Measurements from ENCODE around the gene UBE3D. TPM values are rescaled to one million over a fixed set of nuclear protein-coding genes. Genes with fewer than 3 reads are reported as not detected.
"Not testable (repeated sequence)": the region's sequence is repeated elsewhere in the genome, so short reads cannot be mapped to it uniquely, and the experiment has no call there.

The UBE3D gene
- total RNA-seq, 2 experiments from 2014 or later: 4.4 to 5.0 TPM

- CTCF ChIA-PET: no interaction called here
Observed at GRCh38 chr6:82904257-82904656, 161.4 kb downstream of the UBE3D start.

GRCh38 chr6:82902290-82902689 lies 163.4 kb downstream of the UBE3D start:
- POLR2A ChIA-PET: no interaction called here
- Mint-ChIP-seq H3K4me3 (no peak overlapping the region), H3K36me3 (ENCODE audit: low read depth) (no peaks in the 10 kb centered on the region), H3K9me3 (ENCODE audit: insufficient read depth) (no peaks in the 10 kb centered on the region), H3K4me1 (ENCODE audit: low read depth) (no peaks in the 10 kb centered on the region), H3K27me3 (ENCODE audit: low read depth) (no peaks in the 10 kb centered on the region), H3K27ac (no peak overlapping the region)
- CTCF ChIA-PET: no interaction called here
- no peak for DNase-seq
- no peak for ATAC-seq

More at GRCh38 chr6:82904257-82904656, 161.4 kb downstream of the UBE3D start:
- H3K27me3 Mint-ChIP-seq (ENCODE audit: low read depth): no peaks in the 10 kb centered on the region
- no peak overlapping the region for H3K4me3 Mint-ChIP-seq
- H3K4me1 Mint-ChIP-seq (ENCODE audit: low read depth): no peaks in the 10 kb centered on the region
- POLR2A ChIA-PET: no interaction called here
- no peaks in the 10 kb centered on the region for H3K9me3 Mint-ChIP-seq (ENCODE audit: insufficient read depth)
- H3K36me3 Mint-ChIP-seq (ENCODE audit: low read depth): no peaks in the 10 kb centered on the region
- no peak overlapping the region for H3K27ac Mint-ChIP-seq
- ATAC-seq (no peak), DNase-seq (no peak)

DNA sequence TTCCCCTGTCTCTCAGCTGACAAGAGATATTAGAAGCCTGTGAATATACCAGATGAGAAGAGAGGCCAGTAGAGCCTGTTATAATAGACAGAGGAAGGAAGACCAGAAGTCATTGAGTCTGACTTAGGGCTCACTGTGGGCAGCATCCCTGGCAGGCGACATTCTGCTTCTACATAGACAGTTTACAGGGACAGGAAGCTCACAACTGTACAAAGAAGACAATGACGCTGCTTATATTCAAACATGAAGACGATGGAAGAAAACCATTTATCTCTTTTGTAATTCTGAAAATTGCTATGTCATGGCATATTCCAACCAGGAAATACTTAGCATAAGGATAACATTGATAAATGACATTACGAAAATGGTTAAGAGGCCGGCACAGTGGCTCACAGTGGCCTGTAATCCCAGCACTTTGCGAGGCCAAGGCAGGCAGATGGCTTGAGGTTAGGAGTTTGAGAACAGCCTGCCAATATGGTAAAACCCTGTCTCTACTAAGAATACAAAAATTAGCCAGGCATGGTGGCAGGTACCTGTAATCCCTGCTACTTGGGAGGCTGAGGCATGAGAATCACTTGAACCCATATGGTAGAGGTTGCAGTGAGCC lies 170.9 kb downstream of the UBE3D start:
- ATAC-seq (no peak), DNase-seq (no peak)
- Mint-ChIP-seq H3K27ac (no peak overlapping the region), H3K9me3 (ENCODE audit: insufficient read depth) (no peaks in the 10 kb centered on the region), H3K27me3 (ENCODE audit: low read depth) (no peaks in the 10 kb centered on the region), H3K36me3 (ENCODE audit: low read depth) (no peaks in the 10 kb centered on the region), H3K4me1 (ENCODE audit: low read depth) (no peaks in the 10 kb centered on the region), H3K4me3 (no peak overlapping the region)
- CTCF ChIA-PET: no interaction called here
- POLR2A ChIA-PET: no interaction called here

DNA sequence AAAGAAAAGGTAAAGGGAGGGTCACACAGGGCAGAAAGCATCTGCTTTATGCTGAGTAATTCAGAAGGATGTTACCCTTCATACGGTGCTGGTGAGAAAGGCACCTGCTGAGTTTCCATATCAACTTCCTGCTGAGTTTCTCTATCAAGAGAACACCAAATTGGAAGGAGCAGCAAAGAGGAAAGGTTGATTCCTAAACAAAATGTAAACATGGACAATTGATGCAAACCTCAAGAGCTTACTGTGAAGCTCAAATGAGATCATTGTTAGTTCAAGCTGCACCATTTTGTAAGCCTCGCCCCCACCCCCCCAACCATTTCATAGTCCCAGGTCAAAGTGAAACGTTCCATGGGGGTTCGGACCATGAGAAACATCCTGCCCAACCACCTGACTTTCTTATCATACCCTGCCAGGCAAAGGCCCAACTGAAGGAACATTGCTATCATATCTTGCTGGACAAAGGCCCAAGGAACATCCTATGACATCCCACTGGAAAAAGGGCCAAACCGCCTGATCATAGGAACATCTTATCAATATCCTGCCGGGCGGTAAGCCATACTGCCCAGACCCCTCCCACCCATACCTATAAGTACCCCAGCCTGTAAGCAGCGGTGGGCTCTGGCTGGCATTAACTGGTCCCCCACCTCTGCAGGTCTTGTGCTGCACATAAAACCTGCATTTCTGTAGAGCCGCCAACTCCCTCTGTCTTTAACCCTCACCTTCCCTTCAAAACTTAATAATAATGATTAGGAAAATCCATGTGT lies 171.6 kb downstream of the UBE3D start:
- Mint-ChIP-seq H3K36me3 (ENCODE audit: low read depth) (no peaks in the 10 kb centered on the region), H3K27ac (no peak overlapping the region), H3K9me3 (ENCODE audit: insufficient read depth) (no peaks in the 10 kb centered on the region), H3K4me1 (ENCODE audit: low read depth) (no peaks in the 10 kb centered on the region), H3K4me3 (no peak overlapping the region), H3K27me3 (ENCODE audit: low read depth) (no peaks in the 10 kb centered on the region)
- no peak for DNase-seq
- no peak for ATAC-seq
- ChIA-PET POLR2A (no interaction called here), CTCF (no interaction called here)

- H3K9me3 Mint-ChIP-seq (ENCODE audit: insufficient read depth); CTCF ChIA-PET; ATAC-seq; POLR2A ChIA-PET; H3K4me3 Mint-ChIP-seq; H3K27me3 Mint-ChIP-seq (ENCODE audit: low read depth); DNase-seq; H3K36me3 Mint-ChIP-seq (ENCODE audit: low read depth); H3K27ac Mint-ChIP-seq; H3K4me1 Mint-ChIP-seq (ENCODE audit: low read depth): not testable (repeated sequence)
Observed at GRCh38 chr6:82891503-82891902, 174.1 kb downstream of the UBE3D start.

DNA sequence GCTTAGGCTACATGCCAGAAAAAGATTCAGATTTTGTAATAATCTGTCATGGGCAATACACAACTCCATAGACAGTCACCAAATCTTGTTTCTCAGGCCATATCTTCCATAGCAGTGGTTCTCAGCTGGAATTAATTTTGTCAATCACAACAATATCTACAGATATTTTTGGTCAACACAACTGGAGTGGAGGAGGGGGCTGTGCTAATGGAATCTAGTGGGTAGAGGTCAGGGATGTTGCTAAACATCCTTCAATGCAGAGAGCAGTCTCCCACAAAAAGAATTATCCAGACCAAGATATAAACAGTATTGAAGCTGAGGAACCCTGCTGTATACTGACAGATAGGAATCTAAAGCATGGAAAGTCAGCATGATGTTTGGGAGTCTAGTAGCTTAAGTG lies 174.6 kb downstream of the UBE3D start:
- Mint-ChIP-seq H3K27me3 (ENCODE audit: low read depth) (no peaks in the 10 kb centered on the region), H3K4me3 (no peak overlapping the region), H3K36me3 (ENCODE audit: low read depth) (no peaks in the 10 kb centered on the region), H3K9me3 (ENCODE audit: insufficient read depth) (no peaks in the 10 kb centered on the region), H3K27ac (no peak overlapping the region), H3K4me1 (ENCODE audit: low read depth) (no peaks in the 10 kb centered on the region)
- POLR2A ChIA-PET: no interaction called here
- CTCF ChIA-PET: no interaction called here
- DNase-seq (no peak), ATAC-seq (no peak)

DNA sequence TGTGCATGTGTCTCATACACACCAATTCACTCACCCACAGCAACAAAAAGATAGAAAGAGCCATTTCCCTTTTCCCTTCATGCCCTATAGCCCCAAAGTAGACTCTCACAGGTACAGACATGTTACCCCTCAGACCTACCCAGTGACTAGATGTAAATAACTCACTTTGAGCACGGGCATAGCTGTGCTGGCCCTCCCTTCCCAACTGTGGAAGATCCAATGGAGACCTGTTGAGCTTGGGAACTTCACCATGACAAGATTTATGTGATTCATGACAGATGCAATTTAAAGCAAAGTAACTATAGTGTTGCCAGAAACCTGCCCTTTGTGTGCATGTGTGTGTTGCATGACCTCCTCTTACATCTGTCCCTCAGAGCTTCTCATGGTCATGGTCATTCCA lies 175.4 kb downstream of the UBE3D start:
- Mint-ChIP-seq H3K36me3 (ENCODE audit: low read depth) (no peaks in the 10 kb centered on the region), H3K9me3 (ENCODE audit: insufficient read depth) (no peaks in the 10 kb centered on the region), H3K4me1 (ENCODE audit: low read depth) (no peaks in the 10 kb centered on the region), H3K27me3 (ENCODE audit: low read depth) (peaks cover under 1% of the 10 kb centered on the region), H3K27ac (no peak overlapping the region), H3K4me3 (no peak overlapping the region)
- ChIA-PET POLR2A (no interaction called here), CTCF (no interaction called here)
- no peak for ATAC-seq
- DNase-seq: no peak

GRCh38 chr6:82889143-82889542 lies 176.5 kb downstream of the UBE3D start:
- Mint-ChIP-seq H3K9me3 (ENCODE audit: insufficient read depth) (no peaks in the 10 kb centered on the region), H3K27ac (no peak overlapping the region), H3K36me3 (ENCODE audit: low read depth) (no peaks in the 10 kb centered on the region), H3K27me3 (ENCODE audit: low read depth) (peaks cover 2% of the 10 kb centered on the region), H3K4me1 (ENCODE audit: low read depth) (no peaks in the 10 kb centered on the region), H3K4me3 (no peak overlapping the region)
- no peak for ATAC-seq
- CTCF ChIA-PET: no interaction called here
- no peak for DNase-seq
- POLR2A ChIA-PET: no interaction called here

DNA sequence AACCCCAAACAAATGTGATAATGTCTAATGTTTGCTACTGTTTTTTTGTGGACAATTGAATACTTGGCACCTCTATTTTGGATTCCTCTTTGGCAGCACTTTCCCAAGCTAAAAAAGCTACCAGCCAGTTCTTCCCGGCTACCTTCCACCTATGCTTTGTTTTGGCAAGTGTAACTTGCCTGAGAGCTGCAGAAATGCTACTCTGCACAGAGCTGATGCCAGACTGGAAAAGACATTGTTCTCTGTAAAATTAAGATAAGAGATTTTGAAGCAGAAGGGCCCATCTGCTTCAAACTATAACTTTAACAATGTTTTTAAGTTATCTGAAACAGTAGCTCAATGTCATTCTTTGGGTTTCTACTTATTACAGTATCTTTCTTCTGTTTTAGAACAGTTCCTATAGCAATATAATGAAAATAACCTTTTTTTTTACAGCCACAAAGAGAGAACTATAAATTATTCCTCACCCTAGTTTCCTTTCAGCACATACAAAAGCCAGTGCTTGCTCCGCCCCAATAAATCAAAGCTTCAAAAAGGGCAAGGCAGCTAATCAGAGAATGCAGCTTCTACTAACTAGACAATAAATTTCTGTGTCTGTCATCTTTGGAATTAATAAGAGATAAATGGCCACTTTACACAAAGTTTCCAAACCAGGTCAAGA lies 183.1 kb downstream of the UBE3D start:
- no peak overlapping the region for H3K27ac Mint-ChIP-seq
- no peak for ATAC-seq
- peaks cover 8% of the 10 kb centered on the region for H3K27me3 Mint-ChIP-seq (ENCODE audit: low read depth)
- H3K4me1 Mint-ChIP-seq (ENCODE audit: low read depth): no peaks in the 10 kb centered on the region
- no peaks in the 10 kb centered on the region for H3K36me3 Mint-ChIP-seq (ENCODE audit: low read depth)
- ChIA-PET CTCF (no interaction called here), POLR2A (no interaction called here)
- H3K4me3 Mint-ChIP-seq: no peak overlapping the region
- DNase-seq: no peak
- H3K9me3 Mint-ChIP-seq (ENCODE audit: insufficient read depth): no peaks in the 10 kb centered on the region

- ChIA-PET CTCF (no interaction called here), POLR2A (no interaction called here)
- Mint-ChIP-seq H3K4me3 (no peak overlapping the region), H3K36me3 (ENCODE audit: low read depth) (no peaks in the 10 kb centered on the region), H3K4me1 (ENCODE audit: low read depth) (no peaks in the 10 kb centered on the region), H3K9me3 (ENCODE audit: insufficient read depth) (no peaks in the 10 kb centered on the region), H3K27me3 (ENCODE audit: low read depth) (peaks cover 8% of the 10 kb centered on the region), H3K27ac (no peak overlapping the region)
- ATAC-seq (no peak), DNase-seq (no peak)
Observed at GRCh38 chr6:82881519-82881918, 184.1 kb downstream of the UBE3D start.

DNA sequence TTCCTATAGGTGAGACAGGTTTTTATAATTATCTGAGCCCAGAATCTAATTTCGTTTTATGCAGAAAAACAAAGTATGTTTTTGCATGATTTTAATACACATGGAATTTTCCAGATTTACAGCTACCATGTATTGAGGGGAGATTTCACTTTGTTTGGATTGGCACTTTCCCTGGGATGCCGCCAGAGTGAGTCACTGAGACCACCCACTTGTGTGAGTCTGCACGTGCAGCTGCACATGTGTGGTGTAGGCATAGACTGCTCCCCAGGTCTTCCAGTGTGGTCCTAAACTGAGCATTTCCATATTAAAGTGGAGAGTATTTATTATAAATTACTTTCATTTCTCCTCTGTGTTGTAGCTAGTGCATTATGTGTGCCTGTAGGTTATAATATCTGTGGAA lies 186.8 kb downstream of the UBE3D start:
- no peak for DNase-seq
- no peak overlapping the region for H3K27ac Mint-ChIP-seq
- H3K4me1 Mint-ChIP-seq (ENCODE audit: low read depth): no peaks in the 10 kb centered on the region
- no peak overlapping the region for H3K4me3 Mint-ChIP-seq
- no peaks in the 10 kb centered on the region for H3K36me3 Mint-ChIP-seq (ENCODE audit: low read depth)
- no peaks in the 10 kb centered on the region for H3K9me3 Mint-ChIP-seq (ENCODE audit: insufficient read depth)
- H3K27me3 Mint-ChIP-seq (ENCODE audit: low read depth): peaks cover 5% of the 10 kb centered on the region
- ATAC-seq: no peak
- CTCF ChIA-PET: no interaction called here
- POLR2A ChIA-PET: no interaction called here

GRCh38 chr6:82877213-82878195 lies 188.1 kb downstream of the UBE3D start:
- no peaks in the 10 kb centered on the region for H3K9me3 Mint-ChIP-seq (ENCODE audit: insufficient read depth)
- no peak overlapping the region for H3K27ac Mint-ChIP-seq
- POLR2A ChIA-PET: no interaction called here
- no peak overlapping the region for H3K4me3 Mint-ChIP-seq
- no peak for ATAC-seq
- no peaks in the 10 kb centered on the region for H3K4me1 Mint-ChIP-seq (ENCODE audit: low read depth)
- CTCF ChIA-PET: interaction anchor here (1.0 kb wide), 1 partner anchor 10 kb away, joined by 3 read pairs; no protein-coding TSS in a partner anchor
- no peak for DNase-seq
- H3K36me3 Mint-ChIP-seq (ENCODE audit: low read depth): no peaks in the 10 kb centered on the region
- peaks cover 3% of the 10 kb centered on the region for H3K27me3 Mint-ChIP-seq (ENCODE audit: low read depth)

Measured in activated CD8-positive, alpha-beta T cell treated with anti-CD3 and anti-CD28 coated beads, Interleukin-2, amount 10 ng/mL, durations not matched to agents 7 days and 5 days (primary cell).